ENCODE data around the gene CNGA1. TPM values are rescaled to one million over a fixed set of nuclear protein-coding genes. Genes with fewer than 3 reads are reported as not detected.
A peak's percentile ranks its signal among the peaks of the same experiment; 100 is the strongest.
"Not testable (repeated sequence)": the region's sequence is repeated elsewhere in the genome, so short reads cannot be mapped to it uniquely, and the experiment has no call there.

The CNGA1 gene
- total RNA-seq, 1 experiment from 2014 or later, result not detected

DNA sequence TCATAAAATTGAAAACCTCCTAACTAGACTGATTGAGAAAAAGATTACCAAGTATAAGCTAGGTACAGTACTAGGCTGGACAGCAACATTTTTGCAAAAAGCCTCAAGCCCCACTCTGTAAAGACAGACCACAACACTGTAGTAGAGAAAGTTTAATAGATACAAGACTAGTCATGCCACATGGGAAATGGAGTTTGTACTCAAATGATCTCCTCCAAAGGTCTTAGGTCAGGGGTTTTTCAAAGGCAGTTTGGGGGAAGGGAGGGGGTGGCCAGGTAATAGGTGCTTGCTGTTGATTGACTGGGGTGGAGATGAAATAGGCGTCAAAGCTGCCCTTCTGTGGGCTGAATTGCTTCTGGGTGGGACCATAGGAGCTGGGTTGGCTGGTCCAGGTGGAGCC is 14.2 kb downstream of the CNGA1 start:
- in situ Hi-C loops (cut with HindIII; ENCODE audit: low pct_unique_long_range_greater_than_20kb, low sequenced_read_pairs), result no loop called here
- no peak for DNase-seq (ENCODE audit: low read depth)

- in situ Hi-C loops (cut with HindIII; ENCODE audit: low pct_unique_long_range_greater_than_20kb, low sequenced_read_pairs), result no loop called here
- no peak for DNase-seq (ENCODE audit: low read depth)
These were observed 20.5 kb downstream of the CNGA1 start for GRCh38 chr4:47996021-47996420.

- DNase-seq (ENCODE audit: low read depth); in situ Hi-C loops (cut with HindIII; ENCODE audit: low pct_unique_long_range_greater_than_20kb, low sequenced_read_pairs): not testable (repeated sequence)
These were observed 24.0 kb downstream of the CNGA1 start for GRCh38 chr4:47992475-47992874.

- in situ Hi-C loops (cut with HindIII; ENCODE audit: low pct_unique_long_range_greater_than_20kb, low sequenced_read_pairs), result no loop called here
- no peak for DNase-seq (ENCODE audit: low read depth)
These were observed 26.3 kb downstream of the CNGA1 start for GRCh38 chr4:47990145-47990544.

DNA sequence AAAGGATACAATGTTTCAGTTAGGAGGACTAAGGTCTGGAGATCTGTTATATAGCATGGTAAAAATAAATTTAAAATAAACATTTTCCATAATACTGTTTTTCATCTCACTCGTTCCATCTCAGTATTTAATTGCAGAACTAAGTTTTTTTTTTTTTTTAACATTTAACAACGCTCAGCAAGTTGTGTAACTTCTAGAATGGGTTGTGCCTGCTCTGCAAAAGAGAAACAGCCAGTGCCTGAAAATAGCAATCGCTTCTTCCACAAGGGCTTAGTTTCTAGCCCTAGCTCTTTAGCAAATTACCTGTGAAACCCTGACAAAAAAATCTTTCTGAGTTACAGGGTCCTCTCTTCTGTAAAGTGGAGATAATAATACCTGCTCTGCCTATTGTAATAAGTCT is 41.9 kb downstream of the CNGA1 start:
- in situ Hi-C loops (cut with HindIII; ENCODE audit: low pct_unique_long_range_greater_than_20kb, low sequenced_read_pairs), result no loop called here
- DNase-seq (ENCODE audit: low read depth), result no peak

GRCh38 chr4:47972721-47973120 is 43.8 kb downstream of the CNGA1 start:
- no peak for DNase-seq (ENCODE audit: low read depth)
- in situ Hi-C loops (cut with HindIII; ENCODE audit: low pct_unique_long_range_greater_than_20kb, low sequenced_read_pairs), result no loop called here

GRCh38 chr4:47972181-47972580 is 44.3 kb downstream of the CNGA1 start:
- in situ Hi-C loops (cut with HindIII; ENCODE audit: low pct_unique_long_range_greater_than_20kb, low sequenced_read_pairs), result no loop called here

DNA sequence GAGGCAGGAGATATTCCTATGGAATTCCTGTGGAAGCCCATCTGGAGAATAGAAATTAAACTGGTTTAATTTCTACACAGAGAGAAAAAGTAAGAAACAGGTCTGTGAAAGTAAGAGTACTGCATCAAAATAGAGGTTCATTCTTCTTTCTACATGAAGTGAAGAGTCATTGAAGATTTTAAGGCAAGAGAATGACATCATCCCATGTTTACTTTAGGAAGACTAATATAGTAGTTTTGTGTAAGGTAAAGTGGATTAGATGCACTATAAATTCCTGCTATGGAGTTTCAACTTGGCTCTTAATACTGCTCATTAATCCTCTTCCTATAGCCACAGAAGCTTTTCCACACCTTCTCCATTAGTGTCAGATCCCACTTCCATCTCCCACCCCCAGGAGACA is 47.6 kb downstream of the CNGA1 start:
- no peak for DNase-seq (ENCODE audit: low read depth)
- in situ Hi-C loops (cut with HindIII; ENCODE audit: low pct_unique_long_range_greater_than_20kb, low sequenced_read_pairs), result no loop called here

More at GRCh38 chr4:47972181-47972580, 44.3 kb downstream of the CNGA1 start:
- DNase-seq (ENCODE audit: low read depth), result no peak

GRCh38 chr4:47954677-47955076 is 61.8 kb downstream of the CNGA1 start:
- in situ Hi-C loops (cut with HindIII; ENCODE audit: low pct_unique_long_range_greater_than_20kb, low sequenced_read_pairs), result no loop called here
- DNase-seq (ENCODE audit: low read depth), result no peak

- no peak for DNase-seq (ENCODE audit: low read depth)
- in situ Hi-C loops (cut with HindIII; ENCODE audit: low pct_unique_long_range_greater_than_20kb, low sequenced_read_pairs), result no loop called here
These were observed 62.2 kb downstream of the CNGA1 start for GRCh38 chr4:47954245-47954644.

DNA sequence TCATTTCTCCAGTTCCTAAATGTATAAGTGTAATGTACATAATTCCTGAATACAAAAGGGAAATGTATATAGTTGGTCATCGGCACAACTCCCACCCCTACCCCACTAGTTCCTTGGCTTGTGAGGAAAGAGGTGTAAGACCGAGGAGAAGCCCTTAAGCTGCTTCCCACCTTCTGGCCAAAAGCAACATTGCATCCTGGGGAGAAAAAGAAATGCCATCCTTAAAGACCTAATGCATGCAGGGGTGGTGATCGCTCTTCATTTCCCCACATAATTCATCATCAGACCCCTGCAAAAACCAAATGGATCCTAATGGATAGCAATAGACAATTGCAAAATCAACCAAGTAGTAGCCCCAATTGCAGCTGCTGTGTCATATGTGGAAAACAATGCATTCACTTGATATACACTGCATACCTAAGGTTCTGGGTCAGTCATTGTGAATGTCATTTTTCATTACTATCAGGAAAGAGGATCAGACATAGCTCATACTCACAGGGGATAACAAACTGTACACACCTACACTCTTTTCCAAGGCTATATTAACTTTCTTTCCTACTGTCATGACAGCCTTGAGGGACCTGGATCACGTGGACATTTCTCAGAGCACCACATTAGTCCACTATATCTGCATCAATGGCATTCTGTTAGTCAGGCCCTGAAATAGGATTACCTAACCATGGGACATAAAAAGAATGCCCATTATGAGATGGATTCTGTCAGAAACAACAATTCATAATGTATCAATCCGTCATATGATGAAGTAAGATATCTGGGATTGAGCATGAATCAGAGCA is 70.4 kb downstream of the CNGA1 start:
- in situ Hi-C loops (cut with HindIII; ENCODE audit: low pct_unique_long_range_greater_than_20kb, low sequenced_read_pairs), result no loop called here
- DNase-seq (ENCODE audit: low read depth), result no peak

DNA sequence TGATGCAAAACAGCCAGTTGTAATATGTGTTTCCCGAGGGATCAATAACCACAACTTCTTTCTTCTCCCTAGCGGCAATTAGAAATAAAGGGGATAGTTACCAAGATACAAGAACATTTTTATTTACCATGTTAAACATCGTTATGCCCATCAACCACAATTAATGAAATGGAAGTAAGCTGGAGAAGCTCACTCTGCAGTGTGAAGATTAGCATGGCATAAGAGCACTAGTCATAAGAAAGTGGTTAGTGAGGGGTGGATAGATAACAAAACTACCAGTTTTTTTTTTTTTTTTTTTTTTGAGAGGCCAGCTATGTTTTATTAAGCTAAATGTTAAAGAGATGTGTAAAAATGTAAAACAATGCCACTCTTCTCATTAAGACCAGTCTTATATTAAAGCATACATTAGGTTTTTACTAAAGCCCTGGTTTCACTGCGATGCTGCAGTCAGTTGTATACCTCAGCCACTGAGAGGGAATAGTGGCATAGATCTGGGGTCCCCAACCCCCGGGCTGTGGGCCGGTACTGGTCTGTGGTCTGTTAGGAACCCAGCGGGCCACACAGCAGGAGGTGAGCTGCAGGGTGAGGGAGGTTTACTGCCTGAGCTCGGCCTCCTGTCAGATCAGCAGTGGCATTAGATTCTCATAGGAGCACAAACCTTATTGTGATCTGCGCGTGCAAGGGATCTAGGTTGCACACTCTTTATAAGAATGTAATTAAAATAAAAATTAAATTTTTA is 74.2 kb downstream of the CNGA1 start:
- DNase-seq (ENCODE audit: low read depth), result no peak
- in situ Hi-C loops (cut with HindIII; ENCODE audit: low pct_unique_long_range_greater_than_20kb, low sequenced_read_pairs), result no loop called here

GRCh38 chr4:47939456-47939855 is 77.0 kb downstream of the CNGA1 start:
- in situ Hi-C loops (cut with HindIII; ENCODE audit: low pct_unique_long_range_greater_than_20kb, low sequenced_read_pairs), result no loop called here
- no peak for DNase-seq (ENCODE audit: low read depth)

DNA sequence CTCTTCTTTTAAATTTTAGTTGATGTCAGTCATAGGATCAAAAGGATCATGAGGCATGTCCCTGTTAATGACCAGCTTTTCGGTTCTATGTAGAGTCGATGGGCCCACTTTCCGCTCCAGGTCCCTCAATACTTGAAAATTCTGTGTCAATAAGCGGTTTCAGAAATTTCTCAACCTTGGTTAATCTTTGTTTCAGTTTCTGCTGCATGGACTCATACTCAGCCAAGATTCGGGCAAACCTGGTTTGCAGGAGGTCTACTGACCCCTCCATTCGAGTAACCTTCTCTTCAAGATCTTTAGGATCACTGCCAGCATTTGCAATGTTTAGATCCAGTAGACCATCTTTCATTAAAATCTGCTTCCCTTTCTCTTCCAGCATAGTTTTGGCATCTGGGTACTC is 80.1 kb downstream of the CNGA1 start:
- no peak for DNase-seq (ENCODE audit: low read depth)
- in situ Hi-C loops (cut with HindIII; ENCODE audit: low pct_unique_long_range_greater_than_20kb, low sequenced_read_pairs), result no loop called here

GRCh38 chr4:47933840-47934239 is 82.6 kb downstream of the CNGA1 start:
- DNase-seq (ENCODE audit: low read depth), result peak; percentile 21
- in situ Hi-C loops (cut with HindIII; ENCODE audit: low pct_unique_long_range_greater_than_20kb, low sequenced_read_pairs), result no loop called here

DNA sequence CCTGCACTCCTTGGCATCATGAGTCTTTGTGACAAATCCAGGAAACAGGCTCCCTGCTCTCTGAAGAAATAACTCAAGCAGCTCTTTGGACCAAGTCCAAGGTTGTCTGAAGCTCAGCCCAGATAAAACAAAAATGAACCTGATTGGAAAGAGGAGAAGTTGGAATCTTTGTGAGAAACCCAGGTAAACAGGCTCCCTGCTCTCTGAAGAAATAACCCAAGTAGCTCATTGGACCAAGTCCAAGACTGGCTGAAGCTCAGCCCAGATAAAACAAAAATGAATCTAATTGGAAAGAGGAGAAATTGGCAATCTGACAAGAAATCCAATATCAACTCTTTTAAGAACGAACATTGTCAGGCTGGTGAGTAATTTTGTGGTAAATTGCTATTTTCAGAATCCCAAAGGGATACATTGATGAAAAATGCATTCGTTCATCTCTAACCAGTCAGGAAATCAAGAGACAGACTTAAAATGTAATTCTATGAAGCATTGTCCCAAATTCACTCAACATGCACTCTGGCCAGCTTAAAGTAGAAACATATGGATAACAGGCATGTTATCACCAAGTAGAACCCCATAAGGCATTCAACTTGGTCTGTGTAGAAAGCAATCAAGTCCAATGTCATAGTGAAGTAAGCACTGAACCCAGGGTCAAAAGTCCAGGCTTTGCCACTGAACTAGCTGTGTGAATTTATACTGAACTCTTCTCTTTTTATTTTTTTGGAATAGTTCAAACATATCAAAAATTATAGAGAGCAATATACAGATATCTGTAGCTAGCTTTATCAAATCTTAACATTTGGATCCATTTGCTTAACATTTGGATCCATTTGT is 85.3 kb downstream of the CNGA1 start:
- in situ Hi-C loops (cut with HindIII; ENCODE audit: low pct_unique_long_range_greater_than_20kb, low sequenced_read_pairs), result no loop called here
- no peak for DNase-seq (ENCODE audit: low read depth)

GRCh38 chr4:47929682-47930201 is 86.7 kb downstream of the CNGA1 start:
- in situ Hi-C loops (cut with HindIII; ENCODE audit: low pct_unique_long_range_greater_than_20kb, low sequenced_read_pairs), result no loop called here
- no peak for DNase-seq (ENCODE audit: low read depth)

- DNase-seq (ENCODE audit: low read depth), result peak; percentile 25
- in situ Hi-C loops (cut with HindIII; ENCODE audit: low pct_unique_long_range_greater_than_20kb, low sequenced_read_pairs), result no loop called here
These were observed 89.7 kb downstream of the CNGA1 start for GRCh38 chr4:47926667-47927258.

All from Caki2 (cell line).